Trophoblast cell (in vitro differentiated cells and primary cell): ENCODE data around the gene PDGFC.

Experiments used
- DNase-seq, 2 donors: peaks; one replicate each; pipeline ENCODE4 v3.0.0-alpha.2; 2016
- H2AFZ ChIP-seq: 2 replicates; pipeline ENCODE4 v1.6.1; 2013; ENCODE audit warnings: low read length, moderate library complexity, mild to moderate bottlenecking; ENCODE audit not compliant: insufficient read depth, poor library complexity
- H2AK5ac ChIP-seq: 2 replicates; pipeline ENCODE4 v1.6.1; 2013; ENCODE audit warnings: mild to moderate bottlenecking, low read length
- H2BK120ac ChIP-seq: 2 replicates; pipeline ENCODE4 v1.6.1; 2013; ENCODE audit warnings: low read length, mild to moderate bottlenecking, moderate library complexity; ENCODE audit not compliant: insufficient read depth, poor library complexity
- H2BK12ac ChIP-seq: 2 replicates; pipeline ENCODE4 v1.6.1; 2013; ENCODE audit warnings: mild to moderate bottlenecking, low read length, moderate library complexity
- H2BK5ac ChIP-seq: 2 replicates; pipeline ENCODE4 v1.6.1; 2013; ENCODE audit warnings: low read length, low read depth, moderate library complexity, mild to moderate bottlenecking; ENCODE audit not compliant: poor library complexity
- H3K14ac ChIP-seq: 2 replicates; pipeline ENCODE4 v1.6.1; 2013; ENCODE audit warnings: mild to moderate bottlenecking, low read length
- H3K18ac ChIP-seq: 2 replicates; pipeline ENCODE4 v1.6.1; 2013; ENCODE audit warnings: mild to moderate bottlenecking, low read length
- H3K23ac ChIP-seq: 2 replicates; pipeline ENCODE4 v1.6.1; 2013; ENCODE audit warnings: low read length
- H3K27ac ChIP-seq: 2 replicates; pipeline ENCODE4 v1.5.1; 2013; ENCODE audit warnings: low read depth, mild to moderate bottlenecking, inconsistent platforms, low read length, moderate library complexity
- H3K27me3 ChIP-seq: 2 replicates; pipeline ENCODE4 v1.6.1; 2013; ENCODE audit warnings: inconsistent platforms, mild to moderate bottlenecking, low read length, moderate library complexity; ENCODE audit not compliant: insufficient read depth
- H3K36me3 ChIP-seq, 2 experiments: 1 replicate in 1 of 2; 2 replicates in 1 of 2; pipeline ENCODE4 v1.6.1; 2013; ENCODE audit warnings: low read length in 2 of 2, mild to moderate bottlenecking in 2 of 2, moderate library complexity in 1 of 2; ENCODE audit not compliant: insufficient read depth in 2 of 2, control insufficient read depth in 1 of 2
- H3K4ac ChIP-seq: 2 replicates; pipeline ENCODE4 v1.6.1; 2013; ENCODE audit warnings: low read depth, mild to moderate bottlenecking, low read length, moderate library complexity
- H3K4me1 ChIP-seq, 2 experiments: 1 replicate in 1 of 2; 2 replicates in 1 of 2; pipeline ENCODE4 v1.6.1; 2013; ENCODE audit warnings: low read length in 2 of 2, mild to moderate bottlenecking in 2 of 2, moderate library complexity in 1 of 2; ENCODE audit not compliant: insufficient read depth in 2 of 2, control insufficient read depth in 1 of 2
- H3K4me2 ChIP-seq: 2 replicates; pipeline ENCODE4 v1.6.1; 2013; ENCODE audit warnings: inconsistent platforms, mild to moderate bottlenecking, low read length, moderate library complexity
- H3K4me3 ChIP-seq: 2 replicates; pipeline ENCODE4 v1.5.1; 2013; ENCODE audit warnings: mild to moderate bottlenecking, low read depth, low read length, inconsistent platforms
- H3K79me1 ChIP-seq: one replicate; pipeline ENCODE4 v1.6.1; 2013; ENCODE audit warnings: low read length
- H3K79me2 ChIP-seq: 2 replicates; pipeline ENCODE4 v1.6.1; 2013; ENCODE audit warnings: low read length, mild to moderate bottlenecking; ENCODE audit not compliant: control insufficient read depth, insufficient read depth, poor library complexity
- H3K9ac ChIP-seq: 2 replicates; pipeline ENCODE4 v1.6.1; 2013; ENCODE audit warnings: mild to moderate bottlenecking, low read length
- H3K9me3 ChIP-seq: 2 replicates; pipeline ENCODE4 v1.6.1; 2013; ENCODE audit warnings: low read depth, mild to moderate bottlenecking, control low read depth, inconsistent platforms, low read length; ENCODE audit not compliant: insufficient read depth
- H4K12ac ChIP-seq: 2 replicates; pipeline ENCODE4 v1.6.1; 2013; ENCODE audit warnings: low read depth, mild to moderate bottlenecking, low read length, moderate library complexity
- H4K8ac ChIP-seq: 2 replicates; pipeline ENCODE4 v1.6.1; 2013; ENCODE audit warnings: low read depth, mild to moderate bottlenecking, low read length, moderate library complexity
- H4K91ac ChIP-seq: one replicate; pipeline ENCODE4 v1.6.1; 2013; ENCODE audit warnings: low read depth, mild to moderate bottlenecking, low read length, moderate library complexity
- WGBS: extraction: QIAGEN DNeasy Blood & Tissue Kit; methylation state at CpG from one replicate; pipeline ENCODE4 v1.1.7; 2013; ENCODE audit warnings: missing lambda C conversion rate; ENCODE audit not compliant: insufficient read length, insufficient coverage; ENCODE audit errors: extremely low coverage; 5-methylcytosine and 5-hydroxymethylcytosine counted together

Gene PDGFC

DNA sequence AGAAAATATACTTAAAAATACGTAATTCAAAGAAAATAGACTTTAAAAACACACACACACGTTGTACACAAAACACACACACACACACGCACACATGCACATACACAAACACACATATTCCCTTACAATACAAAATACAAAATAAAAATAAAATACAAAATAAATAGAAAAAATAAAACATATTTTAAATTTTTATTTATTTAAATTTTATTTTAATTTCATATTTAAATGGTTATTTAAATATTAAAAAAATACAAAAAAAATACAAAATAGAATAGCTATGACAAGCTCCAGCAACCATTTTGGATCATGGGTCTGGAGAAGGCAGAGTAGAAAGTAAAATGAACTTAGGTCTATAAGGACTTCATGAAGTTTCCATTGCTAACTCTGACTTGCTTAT lies 34.2 kb upstream of the PDGFC start:
- H2BK12ac ChIP-seq = no peak overlapping the region
- no peak for DNase-seq
- H2AK5ac ChIP-seq = no peak overlapping the region
- no peak overlapping the region for H3K18ac ChIP-seq
- H2BK120ac ChIP-seq = no peak overlapping the region
- H2BK5ac ChIP-seq = no peak overlapping the region
- no peak overlapping the region for H2AFZ ChIP-seq
- H4K12ac ChIP-seq = no peak overlapping the region
- H3K79me2 ChIP-seq = no peaks in the 10 kb centered on the region
- no peak overlapping the region for H3K27ac ChIP-seq
- no peak overlapping the region for H3K14ac ChIP-seq
- no peaks in the 10 kb centered on the region for H3K9me3 ChIP-seq
- 100% methylated on average over 1 of the region's 3 CpGs for WGBS
- no peak overlapping the region for H3K23ac ChIP-seq
- H4K91ac ChIP-seq = no peak overlapping the region
- no peaks in the 10 kb centered on the region for H3K36me3 ChIP-seq
- no peaks in the 10 kb centered on the region for H3K27me3 ChIP-seq
- H3K79me1 ChIP-seq = no peaks in the 10 kb centered on the region
- no peak overlapping the region for H4K8ac ChIP-seq
- H3K4ac ChIP-seq = no peak overlapping the region
- H3K9ac ChIP-seq = no peak overlapping the region
- no peak overlapping the region for H3K4me2 ChIP-seq
- no peak overlapping the region for H3K4me3 ChIP-seq
- H3K4me1 ChIP-seq = no peaks in the 10 kb centered on the region

DNA sequence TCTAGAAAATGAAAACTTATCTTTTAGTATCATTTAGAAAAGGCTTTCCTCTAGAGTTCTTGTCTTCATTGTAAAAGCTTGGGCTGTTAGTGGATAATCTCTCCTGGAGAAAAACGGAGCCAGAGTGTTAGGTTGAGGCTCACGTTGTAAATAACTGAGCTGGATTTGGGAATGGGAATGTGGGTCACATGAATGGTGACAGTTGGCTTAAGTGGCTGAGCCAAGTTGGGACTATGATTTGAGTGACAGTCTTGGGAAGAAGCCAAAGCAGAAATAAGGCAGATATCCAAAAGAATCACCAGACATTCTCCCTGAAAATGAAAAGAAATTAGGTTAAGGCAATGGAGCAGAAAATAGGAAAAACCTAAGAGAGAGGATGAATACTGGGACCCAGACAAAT lies 33.6 kb upstream of the PDGFC start:
- no peaks in the 10 kb centered on the region for H3K36me3 ChIP-seq
- DNase-seq = no peak
- WGBS = no CpG with 5 or more reads among the region's 2 CpGs
- no peak overlapping the region for H2BK120ac ChIP-seq
- peaks cover 0 to under 1% of the 10 kb centered on the region in 2 experiments for H3K4me1 ChIP-seq
- H3K18ac ChIP-seq = no peak overlapping the region
- H4K8ac ChIP-seq = no peak overlapping the region
- H3K9me3 ChIP-seq = no peaks in the 10 kb centered on the region
- peak overlapping the region; percentile 65 for H2BK12ac ChIP-seq
- no peak overlapping the region for H3K4ac ChIP-seq
- no peak overlapping the region for H2BK5ac ChIP-seq
- H3K79me1 ChIP-seq = peaks cover under 1% of the 10 kb centered on the region
- no peak overlapping the region for H3K23ac ChIP-seq
- H3K4me3 ChIP-seq = no peak overlapping the region
- no peak overlapping the region for H4K91ac ChIP-seq
- H3K14ac ChIP-seq = no peak overlapping the region
- no peak overlapping the region for H2AFZ ChIP-seq
- no peaks in the 10 kb centered on the region for H3K79me2 ChIP-seq
- no peak overlapping the region for H3K9ac ChIP-seq
- no peak overlapping the region for H3K27ac ChIP-seq
- no peak overlapping the region for H4K12ac ChIP-seq
- no peak overlapping the region for H2AK5ac ChIP-seq
- no peak overlapping the region for H3K4me2 ChIP-seq
- H3K27me3 ChIP-seq = no peaks in the 10 kb centered on the region

DNA sequence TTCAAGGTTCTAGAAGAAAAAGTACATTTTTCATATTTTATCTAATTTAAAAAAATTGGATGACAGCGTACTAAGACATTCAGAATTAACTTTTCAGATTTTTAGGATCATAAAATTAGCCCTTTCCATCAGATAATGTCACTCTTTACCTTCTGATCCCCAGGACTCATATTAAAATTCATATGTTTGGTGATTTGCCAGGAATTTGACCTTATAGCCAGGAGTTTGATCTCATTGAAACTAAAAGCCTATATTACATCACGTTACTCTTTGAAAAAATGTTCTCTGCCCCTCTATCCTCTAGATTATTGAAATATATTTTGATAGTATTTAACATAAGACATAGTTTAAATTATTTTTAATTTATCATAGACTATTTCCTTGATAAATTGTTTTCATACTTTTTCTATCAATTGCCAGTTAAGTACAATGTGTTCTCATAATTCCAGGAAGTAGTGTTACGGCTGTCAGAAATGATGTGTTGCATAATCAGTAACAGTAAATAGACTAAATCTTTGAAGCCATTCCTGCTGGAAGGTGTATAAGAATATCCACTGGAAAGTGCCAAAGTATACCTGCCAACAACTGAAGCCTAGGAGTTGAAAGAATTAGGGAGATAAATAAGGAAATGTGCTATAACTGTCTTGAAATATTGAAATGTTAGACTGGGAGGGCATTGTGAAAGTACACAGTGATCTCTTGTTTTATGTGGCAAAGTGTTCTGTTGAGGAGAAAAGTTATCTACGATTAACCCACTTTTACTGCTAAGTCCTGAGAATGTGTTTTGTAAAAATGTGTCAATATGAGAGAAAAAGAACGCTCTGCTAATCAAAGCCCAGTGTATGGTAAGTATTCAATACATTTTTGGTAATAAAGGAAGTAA lies 32.9 kb upstream of the PDGFC start:
- Histone ChIP-seq H3K4ac (no peak overlapping the region), H2BK5ac (no peak overlapping the region), H3K4me3 (no peak overlapping the region), H2BK12ac (no peak overlapping the region), H3K23ac (no peak overlapping the region), H3K79me1 (peaks cover 2% of the 10 kb centered on the region), H3K27ac (no peak overlapping the region), H2BK120ac (no peak overlapping the region), H3K27me3 (no peaks in the 10 kb centered on the region), H2AFZ (no peak overlapping the region), H3K79me2 (no peaks in the 10 kb centered on the region), H3K14ac (no peak overlapping the region), H2AK5ac (no peak overlapping the region), H4K91ac (no peak overlapping the region), H3K18ac (no peak overlapping the region), H3K36me3 (no peaks in the 10 kb centered on the region), H4K8ac (no peak overlapping the region), H3K9ac (no peak overlapping the region), H3K4me2 (no peak overlapping the region), H3K9me3 (no peaks in the 10 kb centered on the region), H3K4me1 (peaks cover 0 to 2% of the 10 kb centered on the region in 2 experiments), H4K12ac (no peak overlapping the region)
- peak in 1 of 2 donors; percentile 18 for DNase-seq
- WGBS = no CpG with 5 or more reads among the region's 5 CpGs

DNA sequence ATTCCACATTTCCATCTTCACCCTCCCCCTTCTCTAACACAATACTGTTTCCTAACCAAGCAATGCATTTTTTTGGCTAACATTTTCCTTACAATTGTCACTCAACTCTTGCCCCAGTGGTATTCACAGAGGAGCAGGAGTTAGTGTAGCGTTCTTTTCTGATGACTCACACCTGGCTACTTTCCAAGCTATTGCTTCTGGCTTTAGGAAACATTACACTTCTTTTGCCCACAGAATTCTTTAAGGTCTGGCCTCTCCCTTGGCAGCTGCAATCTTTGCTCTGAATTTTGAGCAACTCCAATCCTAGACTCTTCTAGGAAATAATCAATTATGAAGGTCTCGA lies 27.5 kb upstream of the PDGFC start:
- Histone ChIP-seq H3K18ac (no peak overlapping the region), H4K12ac (no peak overlapping the region), H3K27me3 (no peaks in the 10 kb centered on the region), H3K79me2 (peaks cover 1% of the 10 kb centered on the region), H3K27ac (peak overlapping the region; percentile 95), H2BK12ac (no peak overlapping the region), H2BK120ac (no peak overlapping the region), H3K79me1 (peaks cover 9% of the 10 kb centered on the region), H2BK5ac (no peak overlapping the region), H4K8ac (no peak overlapping the region), H3K4ac (no peak overlapping the region), H3K4me3 (no peak overlapping the region), H3K9me3 (peaks cover 6% of the 10 kb centered on the region), H4K91ac (no peak overlapping the region), H2AK5ac (no peak overlapping the region), H3K36me3 (peaks cover 0 to 7% of the 10 kb centered on the region in 2 experiments), H3K4me1 (peaks cover 3 to 7% of the 10 kb centered on the region in 2 experiments), H3K4me2 (peak overlapping the region; percentile 10), H2AFZ (no peak overlapping the region), H3K23ac (no peak overlapping the region), H3K14ac (no peak overlapping the region), H3K9ac (no peak overlapping the region)
- DNase-seq = peak; percentile 96 to 99
- no CpG with 5 or more reads among the region's 2 CpGs for WGBS
